Cardiac septum (tissue), 1 donor: ENCODE data around the gene TSHZ2. TPM values are rescaled to one million over a fixed set of nuclear protein-coding genes. Genes with fewer than 3 reads are reported as not detected.
"Not testable (repeated sequence)": the region's sequence is repeated elsewhere in the genome, so short reads cannot be mapped to it uniquely, and the experiment has no call there.

ENCODE experiments used
- DNase-seq: peaks from one replicate; pipeline ENCODE4 v3.0.0-alpha.2; 2020; ENCODE audit warnings: low spot score
- intact Hi-C: fragments of 100-400 bp; cut with DNase I; formaldehyde crosslinking; loops from one replicate; pipeline ENCODE4 v1.14.0; 2022
- total RNA-seq: library from RNA; stranded (reverse); fragmentation: NEBNext Ultra II Directional; extraction: Animal tissue kit (Norgen Biotek cat#: 25700); gene quantifications from one replicate; pipeline ENCODE4 v1.2.1, GENCODE V29; 2021
- donor health status: DM: no; HTN: no; CAD: no.

Gene TSHZ2
- total RNA-seq, 1 donor from 2014 or later, result 7.5 TPM

DNA sequence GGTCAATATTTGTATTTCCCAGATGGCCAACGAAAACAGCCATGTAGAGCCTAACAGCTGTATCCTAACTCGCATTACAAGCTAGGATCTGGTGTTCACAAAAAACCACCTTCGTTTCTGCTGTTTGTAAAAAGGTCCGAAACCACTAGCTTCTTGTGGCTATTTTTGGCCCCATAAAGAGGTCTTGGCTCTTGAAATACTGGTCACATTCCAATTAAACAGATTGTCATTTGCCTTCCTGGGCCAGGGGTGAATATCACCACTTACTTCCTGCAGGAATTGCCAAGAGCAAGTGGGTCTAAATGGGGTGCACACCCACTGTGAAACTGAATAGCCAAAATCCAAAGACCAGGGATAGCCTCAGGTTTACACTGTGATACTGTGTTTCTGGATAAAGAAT, 48.2 kb downstream of the TSHZ2 start:
- DNase-seq, result no peak
- intact Hi-C loops, result no loop called here

- intact Hi-C loops, result no loop called here
- DNase-seq, result no peak
These were observed 48.7 kb downstream of the TSHZ2 start for GRCh38 chr20:53020834-53021233.

DNA sequence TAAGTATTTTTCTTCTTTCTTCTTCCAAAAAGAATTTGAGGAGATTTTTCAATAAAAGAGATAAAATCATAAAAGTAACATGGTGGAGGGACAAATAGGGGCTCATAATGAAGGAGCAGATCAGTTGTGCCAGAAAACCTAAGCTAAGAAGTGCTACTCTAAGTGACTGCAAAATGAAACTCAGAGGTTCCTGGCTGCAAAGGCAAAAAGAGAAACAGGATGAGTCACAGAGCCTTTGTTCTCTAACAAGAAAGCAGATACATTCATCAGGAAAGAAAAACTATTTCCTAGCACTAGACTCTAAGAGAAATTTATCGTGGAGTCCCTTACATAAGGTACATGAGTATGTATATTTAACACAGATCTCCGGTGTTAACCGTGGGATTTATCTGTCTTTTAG, 49.8 kb downstream of the TSHZ2 start:
- no peak for DNase-seq
- intact Hi-C loops, result no loop called here

DNA sequence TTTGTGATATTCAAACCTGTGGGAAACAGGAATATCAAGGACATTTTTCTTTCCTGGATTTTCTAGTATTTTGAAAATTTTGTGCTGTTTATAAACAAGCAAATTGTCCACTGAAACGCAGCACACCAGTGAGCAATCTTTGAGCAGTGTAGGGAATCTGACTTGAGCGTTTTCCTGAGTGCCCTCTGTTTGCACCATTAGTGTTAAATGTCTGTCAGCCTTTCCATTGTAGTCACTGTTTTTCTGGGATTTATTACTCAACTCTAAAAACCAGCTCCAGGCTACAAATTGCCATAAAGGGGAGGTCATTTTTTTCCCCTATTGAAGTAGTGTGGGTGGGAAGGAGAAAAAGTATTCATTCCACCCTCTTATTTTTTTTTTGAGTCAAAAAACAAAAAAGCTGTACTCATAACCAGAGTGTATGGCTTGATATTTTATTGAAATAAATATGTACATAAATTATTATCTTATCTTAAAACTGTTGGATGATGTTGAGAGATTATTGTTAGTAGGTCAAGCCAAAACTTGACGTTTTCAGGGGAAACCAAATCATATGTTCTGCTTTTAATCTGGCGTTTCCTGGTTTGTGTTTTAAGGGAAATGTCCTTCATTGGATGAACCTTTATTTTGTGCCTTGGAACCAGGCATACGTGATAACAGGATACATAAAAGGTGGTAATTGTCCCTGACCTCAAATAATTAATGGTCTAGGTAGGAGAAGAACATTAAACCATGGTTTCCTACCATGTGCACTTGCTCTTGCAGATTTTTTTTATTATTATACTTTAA, 51.8 kb downstream of the TSHZ2 start:
- intact Hi-C loops, result no loop called here
- DNase-seq, result no peak

GRCh38 chr20:53024653-53025052, 52.5 kb downstream of the TSHZ2 start:
- DNase-seq, result not testable (repeated sequence)

DNA sequence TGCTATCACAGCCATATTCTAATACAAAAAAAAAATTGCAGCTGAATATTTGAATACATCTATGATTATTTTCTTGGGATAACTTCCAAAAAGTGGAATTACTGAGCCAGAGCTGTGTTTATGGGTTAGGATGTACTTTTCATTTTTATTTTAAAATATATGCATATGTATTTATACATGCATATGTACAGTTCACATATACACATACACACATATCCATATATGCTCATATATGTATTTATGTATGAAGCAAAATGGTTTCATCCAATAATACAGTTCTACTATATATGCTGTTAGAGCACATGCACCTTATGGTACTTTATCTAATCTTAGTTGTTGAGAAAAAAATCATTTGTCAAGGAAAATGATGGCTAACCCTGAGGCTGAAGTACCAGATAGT, 54.9 kb downstream of the TSHZ2 start:
- intact Hi-C loops, result no loop called here

More at GRCh38 chr20:53024653-53025052, 52.5 kb downstream of the TSHZ2 start:
- intact Hi-C loops, result not testable (repeated sequence)

DNA sequence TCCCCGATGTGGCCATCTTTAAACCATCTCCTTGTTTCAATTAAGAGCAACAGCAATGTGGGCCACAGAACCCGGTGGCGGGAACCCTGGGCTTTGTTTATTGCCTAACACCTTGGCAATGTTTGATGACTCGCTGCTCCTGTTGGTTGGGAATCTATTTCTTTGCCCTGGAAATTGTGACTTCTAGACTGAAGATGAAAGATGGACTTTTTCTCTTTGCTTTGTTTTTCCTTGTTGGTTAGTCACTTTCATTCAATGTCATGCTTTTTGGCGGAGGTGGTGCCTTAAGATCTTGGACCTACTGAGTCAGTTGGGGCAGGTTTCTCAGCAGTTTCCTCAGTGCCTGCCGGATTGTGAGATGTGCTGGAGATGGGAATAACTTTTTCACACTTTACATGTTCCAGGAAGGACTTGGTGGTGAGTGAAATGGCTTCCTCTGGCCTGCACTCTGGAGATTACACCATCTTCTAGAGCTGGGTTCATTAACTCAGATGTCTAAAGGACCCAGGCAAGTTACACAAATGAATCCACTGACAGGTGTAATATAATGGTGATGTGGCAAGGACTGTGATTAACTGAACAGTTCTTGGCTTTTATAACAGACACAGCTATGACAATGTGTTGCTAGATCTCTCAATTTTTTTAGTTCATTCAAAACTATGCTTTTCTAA, 56.3 kb downstream of the TSHZ2 start:
- no peak for DNase-seq
- intact Hi-C loops, result no loop called here

More for the DNA sequence above, 54.9 kb downstream of the TSHZ2 start:
- DNase-seq, result no peak

GRCh38 chr20:53030061-53030460, 57.9 kb downstream of the TSHZ2 start:
- DNase-seq, result no peak
- intact Hi-C loops, result loop anchor here (10.0 kb wide), 1 partner anchor 275 kb away; no protein-coding TSS in a partner anchor

DNA sequence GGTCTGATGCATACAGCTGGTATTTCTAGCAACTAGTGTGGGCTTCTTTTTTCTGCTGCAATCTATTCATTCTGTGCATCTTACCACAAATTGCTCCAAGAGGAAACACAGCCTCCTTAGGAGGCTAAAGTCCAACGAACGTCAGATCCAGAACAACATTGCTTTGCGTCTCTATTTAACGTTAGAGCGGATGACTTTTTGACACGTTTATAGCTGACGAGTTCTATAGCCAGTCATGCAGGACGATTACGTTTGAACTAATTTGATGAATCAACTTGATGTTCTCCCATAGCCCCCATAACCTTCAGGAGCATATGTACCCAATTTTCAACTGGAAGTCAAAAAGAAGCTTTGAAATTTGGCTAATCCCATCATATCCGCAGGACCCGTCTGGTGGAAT, 59.9 kb downstream of the TSHZ2 start:
- DNase-seq, result no peak
- intact Hi-C loops, result loop anchor here (10.0 kb wide), 1 partner anchor 277 kb away; no protein-coding TSS in a partner anchor

GRCh38 chr20:53032478-53032932, 60.3 kb downstream of the TSHZ2 start:
- DNase-seq, result no peak
- intact Hi-C loops, result loop anchor here (10.0 kb wide), 1 partner anchor 278 kb away; no protein-coding TSS in a partner anchor

GRCh38 chr20:53033176-53033575, 61.0 kb downstream of the TSHZ2 start:
- no peak for DNase-seq
- intact Hi-C loops, result loop anchor here (10.0 kb wide), 1 partner anchor 278 kb away; no protein-coding TSS in a partner anchor

GRCh38 chr20:53034899-53035298, 62.7 kb downstream of the TSHZ2 start:
- intact Hi-C loops, result loop anchor here (10.0 kb wide), 1 partner anchor 280 kb away; no protein-coding TSS in a partner anchor
- no peak for DNase-seq

DNA sequence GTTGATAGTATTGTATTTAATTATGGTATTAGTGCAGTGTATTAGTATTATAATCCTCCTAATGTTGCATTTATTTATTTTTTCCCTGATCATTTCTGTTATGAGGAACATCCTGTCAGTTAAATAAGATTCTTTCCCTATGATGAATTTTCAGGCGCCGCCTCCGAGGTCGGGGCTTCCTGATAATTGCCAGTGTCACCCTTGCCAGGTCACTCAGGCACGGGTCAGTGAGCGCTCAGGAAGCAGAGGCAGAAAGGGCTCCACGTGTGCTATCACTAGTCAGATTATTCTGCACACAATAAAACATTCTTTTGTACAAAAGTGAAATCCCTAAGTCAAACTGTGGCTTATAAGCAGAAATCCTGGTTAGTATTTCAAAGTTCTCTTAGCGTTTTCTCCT, 64.8 kb downstream of the TSHZ2 start:
- DNase-seq, result no peak
- intact Hi-C loops, result loop anchor here (10.0 kb wide), 1 partner anchor 282 kb away; no protein-coding TSS in a partner anchor

DNA sequence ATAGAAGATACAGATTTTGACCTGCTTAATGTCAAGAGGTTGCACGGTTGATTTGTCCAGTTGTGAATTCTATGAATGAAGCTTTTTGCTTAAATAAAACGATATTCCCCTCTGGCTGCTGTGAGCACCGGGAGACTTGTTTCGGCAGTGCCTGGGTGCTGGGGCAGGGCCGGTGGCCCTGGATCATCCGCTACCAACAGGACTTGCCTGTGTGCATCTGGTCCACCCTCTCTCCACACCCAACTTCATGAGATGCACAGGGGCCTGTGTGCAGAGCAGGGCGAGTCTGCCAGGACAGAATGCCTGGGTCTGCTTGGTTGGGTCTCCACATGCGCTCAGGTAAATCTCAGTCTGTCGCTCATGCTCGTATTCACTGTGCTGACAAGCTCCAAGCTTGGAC, 65.5 kb downstream of the TSHZ2 start:
- no peak for DNase-seq
- intact Hi-C loops, result loop anchor here (10.0 kb wide), 1 partner anchor 283 kb away; no protein-coding TSS in a partner anchor

DNA sequence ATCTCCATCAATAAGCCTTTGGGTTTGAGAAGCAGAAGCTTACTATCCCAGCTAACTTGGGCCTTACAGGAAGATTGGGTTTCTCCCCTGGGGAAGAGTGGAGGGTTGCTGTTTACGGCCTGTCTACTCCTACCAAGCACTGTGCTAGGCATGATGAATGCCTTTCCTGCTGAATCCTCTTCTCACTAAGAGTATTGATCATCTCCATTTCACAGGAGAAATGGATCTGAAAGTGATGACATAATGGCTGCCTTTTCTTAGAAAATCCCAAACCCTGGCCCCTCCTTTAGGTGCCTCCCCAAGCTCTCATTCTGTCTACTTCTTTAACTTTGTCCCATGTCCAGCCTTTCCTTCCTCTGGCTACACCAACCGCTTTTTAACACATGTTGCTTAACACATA, 66.1 kb downstream of the TSHZ2 start:
- intact Hi-C loops, result loop anchor here (10.0 kb wide), 1 partner anchor 283 kb away; no protein-coding TSS in a partner anchor
- DNase-seq, result no peak

GRCh38 chr20:53040693-53041589, 68.8 kb downstream of the TSHZ2 start:
- DNase-seq, result no peak
- intact Hi-C loops, result no loop called here

GRCh38 chr20:53042521-53042920, 70.4 kb downstream of the TSHZ2 start:
- intact Hi-C loops, result no loop called here
- DNase-seq, result no peak

DNA sequence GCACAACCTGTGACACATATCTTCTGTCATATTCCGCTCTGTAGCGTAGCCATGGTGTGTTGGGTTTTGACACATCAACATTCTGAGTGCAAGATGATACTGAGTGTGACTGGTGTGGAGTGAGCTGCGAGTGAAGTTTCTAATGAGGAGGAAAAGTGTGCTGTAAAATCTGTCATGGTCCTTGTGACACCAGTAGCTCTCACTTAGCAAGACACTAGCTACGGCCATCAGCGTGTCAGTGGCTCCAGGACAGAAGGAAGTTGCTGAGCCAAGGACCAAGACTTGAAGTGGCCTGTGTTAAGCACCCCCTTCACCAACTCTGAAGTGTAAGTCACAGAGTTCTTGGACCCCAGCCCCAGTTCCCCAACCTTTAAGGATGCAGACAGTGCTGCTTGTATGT, 72.1 kb downstream of the TSHZ2 start:
- intact Hi-C loops, result no loop called here

GRCh38 chr20:53045941-53046340, 73.8 kb downstream of the TSHZ2 start:
- DNase-seq, result no peak
- intact Hi-C loops, result no loop called here

More for the DNA sequence above, 72.1 kb downstream of the TSHZ2 start:
- no peak for DNase-seq
